22Rv1 (cell line): ENCODE data around the gene MESP1.

Source experiments
- H3K27ac ChIP-seq: fragments of 450-650 bp; 2 replicates; pipeline ENCODE4 v1.5.1; 2017
- ZFX ChIP-seq: fragments of 450-650 bp; IDR thresholded peaks from 2 replicates; pipeline ENCODE4 v1.6.1; 2017; ENCODE audit warnings: antibody characterized with exemption, borderline replicate concordance
- TF ChIP-seq, protein P1 (sequence below): fragments of 450-650 bp; IDR thresholded peaks from 2 replicates; pipeline ENCODE4 v1.5.1; 2017; ENCODE audit warnings: mild to moderate bottlenecking

Gene MESP1

DNA sequence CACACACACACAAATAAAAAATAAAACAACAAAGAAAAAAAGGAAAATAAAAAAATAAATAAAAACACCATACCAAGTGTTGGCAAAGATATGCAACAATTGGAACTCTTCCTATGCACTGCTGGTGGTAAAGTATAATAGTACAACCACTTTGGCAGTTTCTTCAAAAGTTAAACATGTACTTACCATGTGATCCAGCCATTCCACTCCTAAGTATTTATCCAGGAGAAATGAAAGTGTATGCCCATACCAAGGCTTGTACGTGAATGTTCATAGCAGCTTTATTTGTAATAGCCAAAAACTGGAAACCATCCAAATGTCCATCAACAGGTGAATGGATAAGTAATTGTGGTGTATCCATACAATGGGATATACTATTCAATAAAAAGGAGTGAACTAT, 43.5 kb downstream of the MESP1 start:
- H3K27ac ChIP-seq: no peak overlapping the region
- TF ChIP-seq, protein P1, sequence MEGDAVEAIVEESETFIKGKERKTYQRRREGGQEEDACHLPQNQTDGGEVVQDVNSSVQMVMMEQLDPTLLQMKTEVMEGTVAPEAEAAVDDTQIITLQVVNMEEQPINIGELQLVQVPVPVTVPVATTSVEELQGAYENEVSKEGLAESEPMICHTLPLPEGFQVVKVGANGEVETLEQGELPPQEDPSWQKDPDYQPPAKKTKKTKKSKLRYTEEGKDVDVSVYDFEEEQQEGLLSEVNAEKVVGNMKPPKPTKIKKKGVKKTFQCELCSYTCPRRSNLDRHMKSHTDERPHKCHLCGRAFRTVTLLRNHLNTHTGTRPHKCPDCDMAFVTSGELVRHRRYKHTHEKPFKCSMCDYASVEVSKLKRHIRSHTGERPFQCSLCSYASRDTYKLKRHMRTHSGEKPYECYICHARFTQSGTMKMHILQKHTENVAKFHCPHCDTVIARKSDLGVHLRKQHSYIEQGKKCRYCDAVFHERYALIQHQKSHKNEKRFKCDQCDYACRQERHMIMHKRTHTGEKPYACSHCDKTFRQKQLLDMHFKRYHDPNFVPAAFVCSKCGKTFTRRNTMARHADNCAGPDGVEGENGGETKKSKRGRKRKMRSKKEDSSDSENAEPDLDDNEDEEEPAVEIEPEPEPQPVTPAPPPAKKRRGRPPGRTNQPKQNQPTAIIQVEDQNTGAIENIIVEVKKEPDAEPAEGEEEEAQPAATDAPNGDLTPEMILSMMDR: no peak
- no peak for TF ChIP-seq ZFX

DNA sequence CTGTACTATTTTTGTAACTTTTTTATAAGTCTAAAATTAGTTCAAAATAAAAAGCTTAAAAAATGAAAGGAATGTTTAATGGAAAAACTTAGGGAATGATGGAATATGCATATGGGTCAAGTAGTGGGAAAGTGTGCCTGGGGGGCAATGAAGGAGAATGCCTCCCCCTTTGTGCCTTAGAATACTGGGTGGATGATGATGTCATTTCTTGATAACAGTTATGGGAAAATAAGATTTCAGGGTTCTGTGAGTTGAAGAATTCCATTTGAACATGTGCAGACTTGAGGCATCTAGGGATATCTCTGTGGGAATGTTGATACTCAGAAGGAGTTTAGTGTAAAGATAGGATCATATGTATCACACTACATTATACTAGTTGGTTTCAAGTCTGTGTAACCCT, 46.6 kb downstream of the MESP1 start:
- no peak for TF ChIP-seq ZFX
- TF ChIP-seq, protein P1: no peak
- no peak overlapping the region for H3K27ac ChIP-seq
